ENCODE measurements around the gene PSMD5. TPM values are rescaled to one million over a fixed set of nuclear protein-coding genes. Genes with fewer than 3 reads are reported as not detected.

The PSMD5 gene
- total and polyA plus RNA-seq, 10 of the 15 experiments (the other 5 are each of a cell fraction or from before 2014, with no cell fraction given): 8.8 to 47.7 (median 25.1) TPM

DNA sequence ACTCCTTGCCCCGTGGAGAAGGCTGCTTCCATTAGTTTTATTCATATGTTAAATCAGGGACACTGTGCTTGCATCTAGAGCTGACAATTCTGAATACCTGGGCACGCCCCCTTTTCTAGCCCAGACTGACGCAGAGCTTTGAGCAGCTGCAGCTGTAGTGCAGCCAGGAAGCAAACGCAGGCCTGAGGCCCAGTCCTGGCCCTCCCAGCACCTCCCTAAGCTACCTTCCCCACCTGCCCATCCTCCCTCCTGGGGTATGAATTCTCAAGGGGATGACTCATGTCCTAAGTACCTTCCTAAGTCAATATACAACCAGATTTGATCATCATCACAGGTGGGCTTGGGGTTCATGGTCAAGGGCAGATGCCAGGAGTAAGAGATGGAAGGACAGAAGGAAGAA, 30.8 kb upstream of the PSMD5 start (continued):
- TF ChIP-seq, protein P1, sequence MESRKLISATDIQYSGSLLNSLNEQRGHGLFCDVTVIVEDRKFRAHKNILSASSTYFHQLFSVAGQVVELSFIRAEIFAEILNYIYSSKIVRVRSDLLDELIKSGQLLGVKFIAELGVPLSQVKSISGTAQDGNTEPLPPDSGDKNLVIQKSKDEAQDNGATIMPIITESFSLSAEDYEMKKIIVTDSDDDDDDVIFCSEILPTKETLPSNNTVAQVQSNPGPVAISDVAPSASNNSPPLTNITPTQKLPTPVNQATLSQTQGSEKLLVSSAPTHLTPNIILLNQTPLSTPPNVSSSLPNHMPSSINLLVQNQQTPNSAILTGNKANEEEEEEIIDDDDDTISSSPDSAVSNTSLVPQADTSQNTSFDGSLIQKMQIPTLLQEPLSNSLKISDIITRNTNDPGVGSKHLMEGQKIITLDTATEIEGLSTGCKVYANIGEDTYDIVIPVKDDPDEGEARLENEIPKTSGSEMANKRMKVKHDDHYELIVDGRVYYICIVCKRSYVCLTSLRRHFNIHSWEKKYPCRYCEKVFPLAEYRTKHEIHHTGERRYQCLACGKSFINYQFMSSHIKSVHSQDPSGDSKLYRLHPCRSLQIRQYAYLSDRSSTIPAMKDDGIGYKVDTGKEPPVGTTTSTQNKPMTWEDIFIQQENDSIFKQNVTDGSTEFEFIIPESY (IDR thresholded peaks at IDR 0.05): no peak
- no peak for TF ChIP-seq SMARCA5 (IDR thresholded peaks at IDR 0.05)
- no peak for TF ChIP-seq TAF1 (IDR thresholded peaks at IDR 0.05; ENCODE audit: borderline replicate concordance, low read depth, low read length)
- TF ChIP-seq, protein P2, sequence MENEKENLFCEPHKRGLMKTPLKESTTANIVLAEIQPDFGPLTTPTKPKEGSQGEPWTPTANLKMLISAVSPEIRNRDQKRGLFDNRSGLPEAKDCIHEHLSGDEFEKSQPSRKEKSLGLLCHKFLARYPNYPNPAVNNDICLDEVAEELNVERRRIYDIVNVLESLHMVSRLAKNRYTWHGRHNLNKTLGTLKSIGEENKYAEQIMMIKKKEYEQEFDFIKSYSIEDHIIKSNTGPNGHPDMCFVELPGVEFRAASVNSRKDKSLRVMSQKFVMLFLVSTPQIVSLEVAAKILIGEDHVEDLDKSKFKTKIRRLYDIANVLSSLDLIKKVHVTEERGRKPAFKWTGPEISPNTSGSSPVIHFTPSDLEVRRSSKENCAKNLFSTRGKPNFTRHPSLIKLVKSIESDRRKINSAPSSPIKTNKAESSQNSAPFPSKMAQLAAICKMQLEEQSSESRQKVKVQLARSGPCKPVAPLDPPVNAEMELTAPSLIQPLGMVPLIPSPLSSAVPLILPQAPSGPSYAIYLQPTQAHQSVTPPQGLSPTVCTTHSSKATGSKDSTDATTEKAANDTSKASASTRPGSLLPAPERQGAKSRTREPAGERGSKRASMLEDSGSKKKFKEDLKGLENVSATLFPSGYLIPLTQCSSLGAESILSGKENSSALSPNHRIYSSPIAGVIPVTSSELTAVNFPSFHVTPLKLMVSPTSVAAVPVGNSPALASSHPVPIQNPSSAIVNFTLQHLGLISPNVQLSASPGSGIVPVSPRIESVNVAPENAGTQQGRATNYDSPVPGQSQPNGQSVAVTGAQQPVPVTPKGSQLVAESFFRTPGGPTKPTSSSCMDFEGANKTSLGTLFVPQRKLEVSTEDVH (IDR thresholded peaks at IDR 0.05; ENCODE audit: low read depth, partially characterized antibody): no peak
- TF ChIP-seq POLR2A (IDR thresholded peaks at IDR 0.05; ENCODE audit: low read depth, low read length): no peak
- TF ChIP-seq CHD1 (IDR thresholded peaks at IDR 0.05; ENCODE audit: low read depth, low read length): no peak
- TF ChIP-seq POLR2AphosphoS5 (IDR thresholded peaks at IDR 0.05; ENCODE audit: low read length): no peak
- TF ChIP-seq NR2C1 (IDR thresholded peaks at IDR 0.05): no peak

All from GM12878 (cell line).